ENCODE data around the gene CMSS1.

Gene CMSS1

GRCh38 chr3:99875581-99875928, 57.9 kb downstream of the CMSS1 start:
- TF ChIP-seq, protein P1, sequence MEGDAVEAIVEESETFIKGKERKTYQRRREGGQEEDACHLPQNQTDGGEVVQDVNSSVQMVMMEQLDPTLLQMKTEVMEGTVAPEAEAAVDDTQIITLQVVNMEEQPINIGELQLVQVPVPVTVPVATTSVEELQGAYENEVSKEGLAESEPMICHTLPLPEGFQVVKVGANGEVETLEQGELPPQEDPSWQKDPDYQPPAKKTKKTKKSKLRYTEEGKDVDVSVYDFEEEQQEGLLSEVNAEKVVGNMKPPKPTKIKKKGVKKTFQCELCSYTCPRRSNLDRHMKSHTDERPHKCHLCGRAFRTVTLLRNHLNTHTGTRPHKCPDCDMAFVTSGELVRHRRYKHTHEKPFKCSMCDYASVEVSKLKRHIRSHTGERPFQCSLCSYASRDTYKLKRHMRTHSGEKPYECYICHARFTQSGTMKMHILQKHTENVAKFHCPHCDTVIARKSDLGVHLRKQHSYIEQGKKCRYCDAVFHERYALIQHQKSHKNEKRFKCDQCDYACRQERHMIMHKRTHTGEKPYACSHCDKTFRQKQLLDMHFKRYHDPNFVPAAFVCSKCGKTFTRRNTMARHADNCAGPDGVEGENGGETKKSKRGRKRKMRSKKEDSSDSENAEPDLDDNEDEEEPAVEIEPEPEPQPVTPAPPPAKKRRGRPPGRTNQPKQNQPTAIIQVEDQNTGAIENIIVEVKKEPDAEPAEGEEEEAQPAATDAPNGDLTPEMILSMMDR (IDR thresholded peaks at IDR 0.05; ENCODE audit: low read depth, low read length) = no peak
- DNase-seq (ENCODE audit: low read depth in 2 of 2) = peak; percentile 85 to 86
- peak overlapping the region; percentile 54 to 71 for H3K4me3 ChIP-seq (replicated peaks in 1 of 2; ENCODE audit: low read depth in 2 of 2, low read length in 2 of 2)

- TF ChIP-seq, protein P1 (IDR thresholded peaks at IDR 0.05; ENCODE audit: low read depth, low read length) = no peak
- peak overlapping the region; percentile 54 to 71 for H3K4me3 ChIP-seq (replicated peaks in 1 of 2; ENCODE audit: low read depth in 2 of 2, low read length in 2 of 2)
- DNase-seq (ENCODE audit: low read depth in 2 of 2) = peak; percentile 76 to 84
These were observed 58.5 kb downstream of the CMSS1 start for GRCh38 chr3:99875929-99876841.

GRCh38 chr3:99877031-99877579, 59.4 kb downstream of the CMSS1 start:
- TF ChIP-seq, protein P1 (IDR thresholded peaks at IDR 0.05; ENCODE audit: low read depth, low read length) = no peak
- H3K4me3 ChIP-seq (replicated peaks in 1 of 2; ENCODE audit: low read depth in 2 of 2, low read length in 2 of 2) = peak overlapping the region in 1 of 2 donors; percentile 71
- DNase-seq (ENCODE audit: low read depth in 2 of 2) = no peak

- TF ChIP-seq, protein P1 (IDR thresholded peaks at IDR 0.05; ENCODE audit: low read depth, low read length) = no peak
- DNase-seq (ENCODE audit: low read depth in 2 of 2) = peak; percentile 67 to 91
- no peak overlapping the region for H3K4me3 ChIP-seq (replicated peaks in 1 of 2; ENCODE audit: low read depth in 2 of 2, low read length in 2 of 2)
These were observed 60.3 kb downstream of the CMSS1 start for GRCh38 chr3:99878005-99878404.

GRCh38 chr3:99879275-99879674, 61.6 kb downstream of the CMSS1 start:
- DNase-seq (ENCODE audit: low read depth in 2 of 2) = no peak
- TF ChIP-seq, protein P1 (IDR thresholded peaks at IDR 0.05; ENCODE audit: low read depth, low read length) = no peak
- H3K4me3 ChIP-seq (replicated peaks in 1 of 2; ENCODE audit: low read depth in 2 of 2, low read length in 2 of 2) = no peak overlapping the region

DNA sequence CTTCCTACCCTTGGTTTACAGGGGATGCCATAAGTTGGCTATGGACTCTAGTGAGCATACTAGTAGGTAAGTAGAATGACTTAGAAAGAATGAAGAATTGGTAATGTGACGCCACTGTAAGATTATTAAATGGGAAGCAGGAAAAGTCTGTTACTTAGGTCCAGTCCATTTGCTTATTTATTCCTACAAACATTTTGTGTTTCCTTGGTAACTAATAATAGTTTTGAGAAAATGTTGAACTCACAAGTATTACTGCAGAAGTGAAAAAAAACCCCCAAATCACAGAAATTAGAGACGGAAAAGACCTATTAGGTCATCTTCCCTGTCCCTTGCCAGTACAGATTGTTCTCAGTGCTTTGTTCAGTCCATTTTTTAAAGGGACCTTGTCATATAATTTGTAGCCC, 63.5 kb downstream of the CMSS1 start:
- TF ChIP-seq, protein P1 (IDR thresholded peaks at IDR 0.05; ENCODE audit: low read depth, low read length) = no peak
- no peak overlapping the region for H3K4me3 ChIP-seq (replicated peaks in 1 of 2; ENCODE audit: low read depth in 2 of 2, low read length in 2 of 2)
- peak; percentile 56 to 75 for DNase-seq (ENCODE audit: low read depth in 2 of 2)
